ENCODE results near the gene FARS2. TPM values are rescaled to one million over a fixed set of nuclear protein-coding genes. Genes with fewer than 3 reads are reported as not detected.

Gene FARS2
- total RNA-seq, 1 experiment from 2014 or later, result 15.0 TPM

DNA sequence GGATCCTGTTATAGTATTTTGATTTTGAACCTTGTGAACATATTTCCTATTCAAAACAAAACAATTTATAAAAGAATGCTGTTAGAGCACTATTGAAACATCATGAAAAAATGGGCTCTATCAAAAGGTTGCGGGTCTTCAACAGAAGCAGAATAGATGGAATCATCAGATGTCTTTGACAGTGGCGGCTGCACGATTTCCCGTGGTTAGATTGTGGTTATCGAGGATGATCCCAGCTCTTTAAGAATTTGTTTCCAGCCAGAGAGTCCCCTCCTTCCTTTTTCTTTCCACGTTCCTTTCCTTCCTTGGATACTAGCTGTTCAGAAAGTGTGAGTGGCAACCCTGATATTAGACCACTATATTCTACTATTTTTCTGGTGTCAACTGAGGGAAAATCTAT, 163.4 kb downstream of the FARS2 start:
- Mint-ChIP-seq H3K4me3 (no peak overlapping the region), H3K4me1 (peaks cover 15% of the 10 kb centered on the region), H3K27me3 (ENCODE audit: low read depth) (no peaks in the 10 kb centered on the region), H3K36me3 (peaks cover 5% of the 10 kb centered on the region), H3K9me3 (0 out of 2 replicates have a peak, but pooled peaks cover 7% of the 10 kb centered on the region), H3K27ac (no peak overlapping the region)
- TF ChIP-seq ATF6 (CRISPR knock-in tag; IDR thresholded peaks at IDR 0.05), result no peak
- no peak for TF ChIP-seq ZBTB21 (CRISPR knock-in tag; IDR thresholded peaks at IDR 0.05; ENCODE audit: borderline replicate concordance)
- TF ChIP-seq ZNF396 (CRISPR knock-in tag; IDR thresholded peaks at IDR 0.05; ENCODE audit: borderline replicate concordance), result no peak
- no peak for TF ChIP-seq E2F5 (CRISPR knock-in tag; IDR thresholded peaks at IDR 0.05)
- TF ChIP-seq ZNF423 (CRISPR knock-in tag; IDR thresholded peaks at IDR 0.05), result no peak
- TF ChIP-seq MLX (CRISPR knock-in tag; IDR thresholded peaks at IDR 0.05), result no peak
- TF ChIP-seq ETV6 (CRISPR knock-in tag; IDR thresholded peaks at IDR 0.05), result no peak
- no peak for TF ChIP-seq GABPB1 (CRISPR knock-in tag; IDR thresholded peaks at IDR 0.05)
- no peak for TF ChIP-seq IRF1 (CRISPR knock-in tag; IDR thresholded peaks at IDR 0.05)
- TF ChIP-seq SP1 (CRISPR knock-in tag; conservative IDR thresholded peaks at IDR 0.05), result no peak
- no peak for TF ChIP-seq ZNF263 (CRISPR knock-in tag; IDR thresholded peaks at IDR 0.05; ENCODE audit: low read depth)
- no peak for TF ChIP-seq FOXJ3 (CRISPR knock-in tag; IDR thresholded peaks at IDR 0.05; ENCODE audit: borderline replicate concordance)
- no peak for TF ChIP-seq GTF2I (CRISPR knock-in tag; conservative IDR thresholded peaks at IDR 0.05)
- no peak for TF ChIP-seq CBFB (CRISPR knock-in tag; IDR thresholded peaks at IDR 0.05; ENCODE audit: low read depth)
- TF ChIP-seq NR3C1 (CRISPR knock-in tag; conservative IDR thresholded peaks at IDR 0.05; ENCODE audit: low read depth), result no peak
- TF ChIP-seq ARID4B (CRISPR knock-in tag; IDR thresholded peaks at IDR 0.05; ENCODE audit: borderline replicate concordance), result no peak
- POLR2A ChIA-PET, result no interaction called here
- CTCF ChIA-PET, result no interaction called here
- no peak for ATAC-seq
- no peak for DNase-seq (ENCODE audit: low spot score)

DNA sequence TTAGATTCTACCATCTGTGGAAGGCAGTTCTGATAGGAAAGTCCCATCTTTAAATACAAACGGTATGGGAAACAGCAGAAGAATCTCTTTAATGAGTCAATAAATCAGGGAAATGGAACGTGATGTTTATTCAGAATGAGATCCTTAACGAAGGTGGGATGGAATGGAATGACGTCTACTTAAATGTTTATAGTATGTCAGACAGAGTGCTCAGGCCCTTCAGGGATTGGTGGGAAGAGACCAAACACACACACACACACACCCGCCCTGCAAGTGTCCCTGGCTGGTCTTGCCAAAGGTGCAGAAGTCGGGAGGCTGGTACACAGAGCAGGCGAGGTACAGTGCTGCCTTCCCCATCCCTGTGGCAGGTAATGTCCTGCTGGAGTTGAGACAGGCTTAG, 164.0 kb downstream of the FARS2 start:
- H3K4me3 Mint-ChIP-seq, result no peak overlapping the region
- ChIA-PET POLR2A (no interaction called here), CTCF (no interaction called here)
- H3K27ac Mint-ChIP-seq, result no peak overlapping the region
- DNase-seq (ENCODE audit: low spot score) (no peak), ATAC-seq (no peak)
- no peak for TF ChIP-seq NFE2L1 (CRISPR knock-in tag; IDR thresholded peaks at IDR 0.05)
- TF ChIP-seq SMAD4 (CRISPR knock-in tag; IDR thresholded peaks at IDR 0.05), result no peak
- no peak for TF ChIP-seq NFYB (CRISPR knock-in tag; conservative IDR thresholded peaks at IDR 0.05; ENCODE audit: low read depth)
- no peak for TF ChIP-seq NR2C2 (CRISPR knock-in tag; IDR thresholded peaks at IDR 0.05)
- TF ChIP-seq ZBTB21 (CRISPR knock-in tag; IDR thresholded peaks at IDR 0.05; ENCODE audit: borderline replicate concordance), result no peak
- H3K27me3 Mint-ChIP-seq (ENCODE audit: low read depth), result no peaks in the 10 kb centered on the region
- no peaks in the 10 kb centered on the region for H3K36me3 Mint-ChIP-seq
- H3K4me1 Mint-ChIP-seq, result peaks cover 20% of the 10 kb centered on the region
- H3K9me3 Mint-ChIP-seq, result 0 out of 2 replicates have a peak, but pooled peaks cover 4% of the 10 kb centered on the region

Data from WTC11 (cell line).